Stimulated activated CD4-positive, alpha-beta T cell treated with anti-CD3 and anti-CD28 coated beads, Interleukin-12 subunit alpha, Interleukin-12 subunit beta, amount 100 ng/mL, for 4 hours (primary cell): ENCODE data around the gene TTC6.

Experiments used
- DNase-seq: peaks from one replicate; pipeline ENCODE4 v3.0.0-alpha.2; 2020

Gene TTC6

DNA sequence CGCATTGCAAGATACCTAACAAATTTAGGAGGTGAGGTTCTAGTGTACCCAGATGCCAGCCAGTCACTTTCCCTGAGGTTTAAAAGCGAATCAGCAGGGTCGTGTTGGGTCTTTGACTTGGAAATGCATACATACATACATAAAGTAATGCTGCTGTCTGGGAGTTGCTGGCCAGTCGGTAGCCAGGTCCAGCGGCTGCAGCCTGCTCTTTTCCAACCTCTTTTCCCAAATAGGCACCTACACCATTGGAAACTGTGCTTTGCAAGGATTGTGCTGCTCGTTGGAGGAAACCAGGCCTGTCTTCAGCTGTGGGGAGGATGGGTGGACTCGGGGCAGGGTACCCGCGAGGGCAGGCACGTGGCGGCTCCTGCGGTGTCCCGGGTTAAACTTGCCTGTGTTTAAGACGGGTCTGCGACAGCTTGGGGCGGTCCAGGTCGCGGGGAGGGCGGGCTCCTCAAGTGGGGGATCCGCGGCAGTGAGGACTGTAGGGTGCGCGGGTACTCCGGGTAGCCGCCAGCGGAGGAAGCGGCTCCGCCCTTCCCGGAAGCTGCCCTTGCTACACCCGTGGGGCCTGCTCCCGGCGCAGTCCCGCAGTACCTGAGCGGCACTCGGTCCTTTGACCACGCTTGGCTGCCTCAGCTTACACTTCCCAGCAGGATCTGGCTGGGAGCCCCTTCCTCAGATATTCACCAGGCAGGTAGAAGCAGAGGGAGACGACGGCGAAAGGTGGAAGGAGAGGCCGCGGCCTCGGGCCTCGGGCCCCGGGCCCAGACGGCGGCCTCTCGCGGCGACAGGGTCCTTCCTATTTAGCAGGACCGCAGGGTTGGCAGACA lies 2.7 kb downstream of the TTC6 start:
- DNase-seq, result no peak

DNA sequence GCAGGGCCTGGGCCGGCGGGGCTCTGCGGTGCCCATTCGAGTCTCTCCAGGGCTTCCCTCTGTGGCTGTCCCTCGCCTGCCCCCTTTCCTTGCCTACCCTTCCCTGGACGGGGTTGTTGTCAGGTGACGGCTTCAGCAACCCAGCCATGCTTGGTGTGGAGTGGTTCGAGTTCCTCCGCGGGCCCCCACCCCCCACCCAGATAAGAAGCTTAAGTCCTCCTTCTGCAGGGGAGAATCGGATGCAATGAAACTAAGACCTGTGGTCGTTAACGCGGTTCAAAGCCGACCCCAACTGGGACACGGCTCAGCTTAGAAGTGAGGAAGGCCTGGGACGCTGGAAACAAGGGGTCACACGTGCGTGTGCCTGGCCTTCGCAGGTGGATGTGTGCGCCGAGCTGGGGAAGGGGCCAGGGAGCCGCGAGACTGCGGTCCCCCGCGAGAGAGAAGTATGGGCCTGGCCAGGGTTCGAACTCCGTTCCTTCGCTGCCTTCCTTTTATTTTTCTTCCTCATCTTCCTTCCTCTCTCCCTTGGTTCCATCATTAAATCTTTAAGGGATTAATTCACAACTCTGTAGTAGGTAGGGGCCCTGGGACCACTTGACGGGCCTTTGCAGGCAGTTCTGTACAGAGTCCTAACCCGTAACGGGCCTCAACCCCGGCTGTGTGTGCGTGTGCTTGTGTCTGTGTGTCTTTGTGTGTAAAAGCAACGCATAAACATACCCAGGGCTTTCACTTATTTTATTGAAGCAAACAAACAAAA lies 3.5 kb downstream of the TTC6 start:
- no peak for DNase-seq

DNA sequence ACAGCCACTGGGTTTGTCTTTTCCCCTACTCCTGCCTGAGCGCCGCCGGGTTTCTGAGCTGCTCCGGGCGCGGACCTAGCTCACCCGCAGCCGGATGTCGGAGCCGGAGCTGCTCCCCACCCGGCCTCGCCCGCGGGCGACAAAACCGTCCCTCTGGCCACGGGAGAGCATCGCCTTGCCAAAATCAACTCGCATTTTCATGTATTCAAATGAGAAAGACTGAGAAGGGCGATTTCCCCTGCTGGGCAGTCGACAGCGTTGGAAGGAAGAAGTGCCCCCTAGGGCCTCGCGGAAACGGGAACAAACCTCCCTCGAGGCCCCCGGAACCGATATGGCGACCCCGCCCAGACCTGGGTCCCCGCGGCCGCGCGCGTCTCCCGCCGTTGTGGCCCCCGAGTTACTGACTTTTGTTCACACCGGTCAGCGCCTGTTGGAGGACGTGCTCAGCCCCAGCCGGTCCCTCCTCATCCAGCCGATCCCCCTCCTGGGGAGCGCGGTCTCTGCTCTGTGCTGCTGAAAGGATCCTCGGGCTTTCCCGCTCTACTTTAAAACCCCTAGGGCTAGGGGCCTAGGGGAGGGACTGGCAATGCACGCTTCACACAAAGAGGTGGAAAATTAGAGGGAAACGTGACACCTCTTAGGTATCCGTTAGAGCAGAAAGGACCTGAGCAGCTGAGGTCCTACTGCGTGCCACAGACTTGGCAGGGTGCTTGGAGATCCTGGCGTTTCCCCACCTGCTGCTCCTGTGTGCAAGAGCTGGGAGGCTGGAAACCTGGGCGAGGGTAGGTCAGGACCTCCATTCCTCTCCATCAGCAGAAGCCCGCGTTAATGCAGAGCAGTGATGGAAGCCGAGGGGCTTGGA lies 4.3 kb downstream of the TTC6 start:
- DNase-seq, result no peak

DNA sequence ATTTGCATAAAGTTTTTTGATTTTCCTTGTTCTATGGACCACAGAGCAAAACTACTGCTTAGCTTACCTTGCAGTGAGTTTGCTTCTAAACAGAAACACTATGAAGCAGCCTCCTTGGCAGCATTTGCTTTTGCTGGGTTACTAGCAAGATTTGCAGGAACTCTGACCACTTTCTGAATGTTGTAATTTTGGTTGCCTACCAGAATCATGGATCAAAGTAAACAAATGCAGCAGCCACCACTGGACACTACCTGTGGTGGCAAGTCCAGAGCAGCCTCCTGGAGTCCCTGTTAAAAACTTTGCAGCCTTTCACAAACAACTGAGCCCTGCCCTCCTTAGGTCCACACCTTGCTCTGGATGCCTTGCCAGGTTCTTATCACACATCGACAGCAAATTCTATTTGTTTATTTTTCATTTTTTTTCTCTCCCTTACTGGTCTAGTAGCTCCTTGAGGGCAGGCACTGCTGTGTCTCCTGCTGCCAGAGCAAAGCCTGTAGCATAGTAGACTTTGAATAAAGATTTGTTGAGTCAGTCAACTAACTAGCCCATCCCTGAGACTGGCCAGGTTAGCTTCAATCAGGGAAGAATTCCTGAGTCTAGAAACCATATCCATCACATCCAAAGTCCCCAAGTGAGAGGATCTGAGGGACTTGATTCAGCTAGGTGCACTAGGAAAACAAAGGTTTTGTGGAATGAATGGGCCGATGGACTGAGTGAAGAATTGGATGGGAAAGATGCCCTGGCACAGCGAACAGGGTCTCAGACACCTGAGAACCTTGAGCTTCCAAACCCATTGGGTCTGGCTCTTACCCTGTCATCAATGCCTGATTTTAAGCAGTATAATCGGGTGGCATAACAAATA lies 5.7 kb downstream of the TTC6 start:
- no peak for DNase-seq

DNA sequence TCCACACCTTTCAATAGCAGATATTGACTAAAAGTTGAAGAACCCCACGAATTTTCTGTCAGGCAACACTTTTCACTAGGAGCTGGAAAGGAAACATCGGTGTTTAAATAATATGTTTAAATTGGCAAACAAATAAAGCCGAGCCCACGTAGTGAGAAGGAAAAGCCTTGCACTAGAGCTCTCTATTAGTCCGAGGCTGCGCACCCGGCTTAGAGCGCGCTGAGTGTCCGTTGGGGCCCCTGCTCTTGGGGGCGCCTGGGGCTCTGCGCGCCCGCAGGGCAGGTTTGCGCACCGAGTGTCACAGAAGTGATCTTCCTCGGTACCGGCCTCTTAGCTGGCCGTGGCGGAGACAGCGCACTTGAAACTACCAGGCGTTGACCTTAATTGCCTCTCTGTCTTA lies 6.4 kb downstream of the TTC6 start:
- DNase-seq, result no peak

DNA sequence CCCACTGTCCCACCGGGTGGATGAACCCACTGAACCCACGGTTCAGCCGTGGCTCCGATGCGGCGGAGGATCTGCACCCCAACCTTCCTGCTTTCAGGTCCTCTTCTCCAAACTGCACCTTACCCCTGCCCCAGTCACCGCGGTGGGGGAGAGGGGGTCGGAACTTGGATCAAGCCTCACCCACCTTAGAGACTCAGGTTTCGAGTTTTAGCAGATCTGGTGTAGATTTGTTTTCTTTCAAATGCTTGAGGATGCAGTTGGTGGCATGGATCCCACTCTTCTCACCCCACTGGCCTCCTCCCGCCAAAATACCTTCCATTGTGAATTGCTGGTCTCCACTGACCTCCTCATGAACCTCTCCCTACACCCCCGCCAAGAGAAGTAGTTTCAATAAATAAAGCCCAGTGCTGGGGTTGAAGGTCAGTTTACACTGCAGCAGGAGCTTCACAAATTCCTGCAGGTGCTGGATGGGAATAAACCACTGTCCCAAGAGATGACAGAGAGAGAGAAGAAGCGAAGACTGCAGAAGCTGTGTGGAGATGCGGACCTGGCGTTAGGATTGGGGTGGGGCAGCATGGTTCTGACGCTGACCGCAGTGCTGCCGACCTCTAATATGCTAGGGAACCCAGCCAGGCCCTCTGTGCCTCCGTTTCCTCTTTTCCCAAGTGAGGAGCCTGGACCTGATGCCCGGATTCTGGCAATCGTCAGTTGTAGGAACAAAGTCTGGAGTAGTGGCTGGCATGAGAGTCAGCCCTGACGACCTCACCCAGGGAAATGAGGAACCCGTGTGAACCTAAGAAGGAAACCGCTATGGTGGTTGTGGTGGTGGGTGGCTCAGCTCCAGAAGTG lies 7.4 kb downstream of the TTC6 start:
- DNase-seq, result no peak

DNA sequence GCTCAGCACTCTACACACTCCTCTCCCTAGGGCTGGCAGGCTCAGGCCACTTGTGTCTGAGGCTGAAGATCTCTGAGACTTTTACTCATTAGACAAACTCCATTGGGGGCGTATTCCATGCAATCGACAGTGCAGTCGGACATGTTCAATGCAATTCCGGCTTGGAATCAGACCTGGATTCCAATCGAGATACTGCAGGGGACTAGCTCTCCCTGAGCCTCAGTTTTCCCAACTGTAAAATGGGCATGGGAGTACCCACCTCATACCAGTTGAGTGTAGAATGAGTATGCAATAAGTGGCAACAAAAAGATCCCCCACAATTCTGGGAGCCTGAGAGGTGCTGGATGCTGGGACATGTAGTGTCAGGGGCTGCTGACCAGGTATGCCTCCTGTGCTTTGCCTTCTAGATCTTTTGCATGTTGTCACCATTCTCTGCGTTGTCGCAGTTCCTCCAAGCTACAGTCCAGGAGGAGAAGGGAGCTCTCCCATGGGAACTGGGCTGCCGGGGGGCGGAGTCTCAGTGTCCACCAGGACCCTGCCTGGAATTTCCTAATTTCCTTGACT lies 8.3 kb downstream of the TTC6 start:
- DNase-seq, result no peak

DNA sequence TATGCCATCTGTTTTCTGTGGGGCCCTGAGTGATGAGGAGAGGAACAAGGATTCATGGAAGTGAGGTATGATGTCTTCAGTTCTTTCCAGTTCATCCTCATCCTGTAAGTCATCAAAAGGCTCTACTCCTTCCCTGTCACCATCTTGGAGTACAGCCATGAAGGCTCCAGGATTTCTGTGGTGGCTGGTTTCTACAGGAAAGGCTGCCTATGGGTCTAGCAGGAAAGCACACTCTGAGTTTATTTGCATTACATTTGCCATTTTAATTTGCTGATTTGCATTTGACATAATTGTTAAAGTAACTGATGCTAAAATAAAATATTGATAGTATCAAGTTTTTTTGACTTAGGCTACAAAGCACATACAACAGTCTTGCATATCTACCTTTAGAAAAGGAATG lies 11.2 kb downstream of the TTC6 start:
- DNase-seq, result no peak

DNA sequence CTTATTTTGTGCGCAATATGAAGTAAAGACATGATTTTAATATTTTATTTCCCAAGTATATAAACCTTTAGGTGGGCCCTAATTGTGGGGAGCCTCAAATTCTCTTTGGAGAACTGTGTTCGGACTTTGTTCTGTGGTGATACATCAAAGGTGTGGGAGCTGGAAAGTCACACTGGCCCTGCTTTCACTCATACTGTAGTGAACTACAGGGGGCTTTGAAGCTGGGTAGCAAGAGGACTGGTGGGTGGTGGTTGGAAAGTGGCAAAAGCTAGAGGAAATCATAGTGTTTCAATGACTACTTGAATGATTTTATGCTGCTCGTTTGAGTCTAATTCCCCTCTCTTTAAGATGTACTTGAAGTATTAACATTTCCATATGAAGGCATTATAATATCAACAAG lies 13.2 kb downstream of the TTC6 start:
- DNase-seq, result no peak

DNA sequence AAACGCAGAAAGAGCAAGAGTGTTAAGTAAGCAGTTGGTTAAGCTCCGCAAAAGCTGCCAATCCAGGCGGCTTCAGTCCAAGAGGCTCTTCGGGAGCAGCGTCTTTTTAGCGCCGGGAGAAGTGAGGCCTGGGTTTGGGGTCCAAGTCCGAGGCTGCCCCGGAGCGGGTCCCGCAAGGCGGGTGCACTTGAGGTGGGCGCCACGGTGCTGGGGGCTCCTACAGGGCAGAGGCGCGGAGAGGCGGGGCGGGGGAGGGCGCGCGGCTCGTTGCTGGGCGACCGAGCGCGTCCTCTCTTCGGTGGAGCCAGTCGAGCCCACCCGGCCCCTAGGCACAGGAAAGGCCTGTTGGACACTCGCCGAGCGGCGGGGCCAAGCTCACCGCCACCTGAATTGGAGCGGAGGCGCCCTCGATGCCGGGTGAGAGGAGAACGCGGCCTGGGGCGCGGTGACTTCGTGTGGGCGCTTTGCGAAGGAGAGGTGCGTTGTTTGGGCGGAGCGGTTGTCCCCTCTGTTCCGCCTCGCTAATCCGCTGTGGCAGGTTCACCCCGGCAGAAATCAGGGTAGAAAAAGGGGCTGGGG lies 15.6 kb downstream of the TTC6 start:
- DNase-seq, result no peak

DNA sequence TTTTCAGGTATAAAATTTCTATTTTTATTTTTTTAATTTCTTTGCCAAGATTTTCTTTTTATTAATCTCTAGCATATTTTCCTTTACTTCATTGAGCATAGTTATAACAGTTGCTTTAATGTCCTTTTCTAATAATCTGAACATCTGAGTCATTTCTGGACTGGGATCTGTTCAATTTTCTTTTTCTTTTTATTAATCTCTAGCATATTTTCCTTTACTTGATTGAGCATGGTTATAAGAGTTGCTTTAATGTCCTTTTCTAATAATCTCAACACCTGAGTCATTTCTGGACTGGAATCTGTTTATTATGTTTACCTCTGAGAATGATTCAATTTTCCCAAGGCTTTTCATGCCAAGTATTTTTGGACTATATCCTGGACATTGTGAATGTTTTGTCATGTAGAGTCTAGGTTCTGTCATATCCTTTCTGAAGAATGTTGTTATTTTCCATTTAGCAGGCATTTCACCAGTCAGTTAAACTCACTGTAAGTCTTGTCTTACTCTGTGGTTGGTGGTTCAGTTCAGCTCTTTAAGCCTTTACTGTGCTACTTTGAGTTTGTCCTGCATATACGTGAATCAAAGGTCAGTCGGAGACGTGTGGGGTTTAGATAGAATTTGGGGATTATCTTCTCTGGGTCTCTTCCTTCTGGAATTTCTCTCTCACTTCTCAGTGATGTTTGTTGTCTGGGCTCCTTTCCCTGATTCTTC lies 20.3 kb downstream of the TTC6 start:
- no peak for DNase-seq

DNA sequence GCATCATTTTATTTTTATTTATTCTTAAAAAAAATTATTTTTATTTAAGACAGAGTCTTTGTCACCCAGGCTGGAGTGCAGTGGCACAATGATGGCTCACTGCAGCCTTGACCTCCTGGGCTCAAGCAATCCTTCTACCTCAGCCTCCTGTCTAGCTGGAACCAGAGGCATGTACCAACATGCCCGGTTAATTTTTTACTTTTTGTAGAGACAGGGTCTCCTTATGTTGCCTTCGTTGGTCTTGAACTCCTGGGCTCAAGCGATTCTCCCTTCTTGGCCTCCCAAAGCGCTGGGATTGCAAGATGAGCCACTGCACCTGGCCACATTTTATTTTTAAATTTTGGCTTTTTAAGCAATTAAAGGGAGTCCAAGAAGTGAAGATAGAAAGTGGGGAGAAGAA lies 21.4 kb downstream of the TTC6 start:
- DNase-seq, result no peak

DNA sequence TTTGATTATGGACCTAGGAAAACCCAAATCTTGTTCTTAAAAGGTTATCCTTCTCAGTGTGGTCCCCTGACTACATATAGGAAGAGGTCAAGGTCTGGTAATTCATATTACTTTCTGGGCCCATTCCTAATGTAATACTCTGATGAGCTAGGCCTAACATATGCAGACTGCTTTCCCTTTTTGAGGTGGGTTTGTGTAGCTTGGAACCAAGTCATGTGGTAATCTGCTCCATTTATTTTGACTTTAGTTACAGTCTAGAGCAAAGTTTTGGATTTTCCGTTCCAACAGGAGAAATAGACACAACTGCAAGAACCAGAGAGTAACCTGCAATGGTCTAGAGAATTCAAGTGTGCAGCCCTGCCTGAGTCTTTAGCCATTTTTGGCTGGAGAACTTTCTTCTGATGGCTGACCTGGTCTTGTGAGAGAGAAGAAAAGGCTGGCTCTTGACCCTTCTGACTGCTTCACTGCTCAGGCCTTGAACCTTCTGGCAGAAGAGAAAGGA lies 22.5 kb downstream of the TTC6 start:
- DNase-seq, result no peak

DNA sequence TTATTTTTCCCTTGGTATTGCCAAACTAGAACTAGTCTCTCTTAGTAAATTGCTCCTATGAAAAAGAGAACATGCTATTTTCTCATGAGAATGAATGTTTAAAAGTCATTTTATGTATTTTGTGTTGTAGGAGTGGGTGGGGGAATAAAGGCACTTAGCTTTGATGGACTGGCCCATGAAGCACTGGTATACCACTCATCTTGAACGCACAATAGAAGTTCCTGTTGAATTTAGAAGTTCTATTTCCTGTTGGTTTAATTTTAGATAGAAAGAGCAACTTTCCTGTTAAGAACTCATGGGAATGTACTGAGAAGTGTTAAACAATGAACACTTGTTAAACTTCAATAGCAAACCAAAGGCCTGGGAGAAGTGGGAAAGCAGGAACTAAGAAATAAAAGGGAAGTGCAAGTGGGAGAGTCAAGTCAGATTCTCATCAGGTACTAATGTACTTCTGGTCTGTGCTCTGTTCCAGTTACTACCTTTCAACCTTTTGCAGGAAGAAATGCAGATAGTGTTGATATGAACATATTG lies 23.1 kb downstream of the TTC6 start:
- DNase-seq, result no peak

DNA sequence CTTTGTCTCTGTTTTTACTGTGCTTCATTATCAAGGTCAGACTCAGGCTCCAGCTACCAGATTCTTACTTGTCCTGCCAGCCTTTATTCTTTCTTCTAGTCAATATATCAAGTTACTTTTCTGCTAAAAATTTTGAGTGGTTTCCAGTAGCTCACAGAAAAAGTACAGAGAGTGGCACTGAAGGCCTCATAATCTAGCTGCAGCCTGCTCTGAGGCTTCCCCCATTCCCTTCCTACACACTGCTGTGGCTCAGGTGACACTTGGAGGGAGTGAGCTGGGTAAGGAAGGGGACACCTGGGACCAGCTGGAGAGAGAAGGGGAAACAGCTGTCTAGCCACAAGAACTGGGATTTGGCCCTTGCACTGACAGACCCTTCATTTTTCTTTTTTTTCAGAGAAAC lies 25.4 kb downstream of the TTC6 start:
- no peak for DNase-seq

DNA sequence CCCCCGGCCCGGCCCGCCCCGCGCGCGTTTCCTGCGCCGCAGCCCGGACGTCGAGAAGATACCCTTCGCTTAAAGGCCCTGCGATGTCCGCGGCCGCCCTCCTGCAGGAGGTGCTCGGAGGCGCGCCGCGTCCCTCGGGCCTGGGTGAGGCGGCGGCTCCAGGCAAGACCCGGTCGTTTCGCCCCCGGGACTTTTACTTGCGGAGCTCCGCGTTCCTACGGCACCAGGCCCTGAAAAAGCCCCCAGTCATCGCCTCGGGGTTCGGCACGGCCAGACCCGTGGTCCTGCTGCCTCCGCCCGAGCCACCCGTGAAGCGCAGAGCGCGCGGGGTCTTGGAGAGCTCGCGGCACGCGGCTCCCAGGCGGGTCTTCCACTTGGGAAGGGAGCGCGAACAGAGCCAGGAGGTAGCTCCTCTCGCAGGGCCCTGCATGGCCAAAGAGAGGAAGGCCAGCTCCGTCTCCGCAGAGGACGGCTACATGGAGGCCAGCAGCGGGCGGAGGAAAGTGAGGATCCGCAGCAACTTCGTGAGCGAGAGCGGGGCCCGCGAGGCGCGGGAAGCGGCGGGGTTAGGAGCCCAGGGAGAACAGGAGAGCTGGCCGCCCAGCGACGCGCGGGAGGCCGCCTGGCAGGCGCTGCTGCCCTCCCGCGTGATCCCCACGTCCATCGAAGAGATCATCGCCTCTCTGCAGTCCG lies 26.9 kb downstream of the TTC6 start:
- DNase-seq, result no peak

DNA sequence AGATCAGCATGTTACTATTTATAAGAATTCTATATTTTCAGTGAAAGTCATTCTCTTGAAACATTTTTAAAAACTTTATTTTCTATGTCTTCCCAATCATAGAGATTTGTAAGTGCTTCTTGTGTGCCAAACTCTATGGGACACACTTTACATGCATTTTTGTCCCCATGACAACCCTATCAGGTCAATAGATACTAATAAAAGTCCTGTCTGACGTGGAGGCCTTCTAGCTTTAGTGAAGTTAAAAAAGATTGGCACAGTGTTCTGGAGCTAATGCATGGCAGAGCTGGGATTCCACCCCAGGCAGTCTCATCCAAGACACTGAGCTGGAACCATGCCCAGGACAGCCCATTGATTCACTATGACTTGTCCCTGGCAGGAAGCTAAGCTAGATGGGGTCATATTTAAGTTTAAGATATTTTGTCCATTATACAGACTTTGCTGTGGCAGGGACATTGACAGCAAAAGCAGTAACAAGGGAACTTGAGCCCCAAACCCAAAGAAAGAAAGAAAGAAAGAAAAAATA lies 28.1 kb downstream of the TTC6 start:
- no peak for DNase-seq

DNA sequence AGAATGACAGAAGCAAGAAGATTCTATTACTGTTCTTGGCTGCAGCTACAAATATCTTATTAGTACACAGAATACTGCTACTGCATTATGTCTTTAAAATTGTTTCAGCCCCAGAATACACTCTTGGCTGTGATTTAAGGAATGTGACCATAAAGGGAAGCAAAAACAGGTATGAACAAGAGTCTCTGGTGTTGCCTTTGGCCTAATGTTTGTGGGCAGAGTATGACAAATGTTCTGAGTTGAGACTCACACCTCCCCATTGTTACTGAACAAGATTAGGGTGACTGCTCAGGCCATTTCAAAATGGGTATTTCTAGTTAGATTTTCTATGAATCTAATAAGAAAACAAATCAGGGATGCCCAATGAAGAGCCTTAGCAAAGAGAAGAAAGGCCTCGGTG lies 28.5 kb downstream of the TTC6 start:
- no peak for DNase-seq
